OCI-LY7 (cell line): ENCODE data around the gene MYOF. TPM values are rescaled to one million over a fixed set of nuclear protein-coding genes. Genes with fewer than 3 reads are reported as not detected.
A peak's percentile ranks its signal among the peaks of the same experiment; 100 is the strongest.

ENCODE experiments used
- BruUV-seq: library from RNA; stranded (reverse); fragments of 400-500 nt; replicated peaks from 2 replicates; lab custom pipeline; 2021; lab: Mats Ljungman, UMichigan
- CTCF ChIA-PET: fragments of 300-600 bp; sonication (Branson Sonifier 250); formaldehyde crosslinking; loops from one replicate; lab custom pipeline; 2022; ENCODE audit warnings: antibody characterized with exemption; ENCODE audit not compliant: unreplicated experiment; lab: Charles Lee
- POLR2A ChIA-PET: fragments of 300-600 bp; sonication (Branson Sonifier 250); formaldehyde crosslinking; loops from one replicate; lab custom pipeline; 2022; ENCODE audit warnings: antibody characterized with exemption; lab: Charles Lee
- DNase-seq: peaks from one replicate; pipeline ENCODE4 v3.0.0-alpha.2; 2015; ENCODE audit warnings: low spot score
- H2AFZ ChIP-seq: fragments of 200-600 bp; sonication (generic), shearing (Covaris generic); 2 replicates; pipeline ENCODE4 v1.6.1; 2014; ENCODE audit warnings: mild to moderate bottlenecking, antibody characterized with exemption, low read length, moderate library complexity
- H3K27ac ChIP-seq: fragments of 200-600 bp; sonication (generic); 2 replicates; pipeline ENCODE4 v1.5.1; 2014; ENCODE audit warnings: mixed run types, low read depth, mild to moderate bottlenecking, moderate library complexity, low read length, inconsistent platforms; ENCODE audit not compliant: poor library complexity, severe bottlenecking
- H3K36me3 ChIP-seq: fragments of 200-600 bp; sonication (generic); 2 replicates; pipeline ENCODE4 v1.6.1; 2014; ENCODE audit warnings: mild to moderate bottlenecking, antibody characterized with exemption, low read length, moderate library complexity, mixed read lengths; ENCODE audit not compliant: insufficient read depth
- H3K4me1 ChIP-seq: fragments of 200-600 bp; sonication (generic); 2 replicates; pipeline ENCODE4 v1.5.1; 2014; ENCODE audit warnings: mild to moderate bottlenecking, low read length; ENCODE audit not compliant: insufficient read depth, poor library complexity, severe bottlenecking
- H3K4me2 ChIP-seq: fragments of 200-600 bp; sonication (generic); 2 replicates; pipeline ENCODE4 v1.6.1; 2014; ENCODE audit warnings: mild to moderate bottlenecking, low read length
- H3K4me3 ChIP-seq: fragments of 200-600 bp; sonication (generic); 2 replicates; pipeline ENCODE4 v1.5.1; 2014; ENCODE audit warnings: mild to moderate bottlenecking, low read depth, low read length; ENCODE audit not compliant: poor library complexity, severe bottlenecking
- H3K79me2 ChIP-seq: fragments of 200-600 bp; sonication (generic); 2 replicates; pipeline ENCODE4 v1.6.1; 2016; ENCODE audit warnings: low read depth, mild to moderate bottlenecking, low read length, moderate library complexity, mixed read lengths; ENCODE audit not compliant: insufficient read depth
- H3K9me2 ChIP-seq: fragments of 200-600 bp; sonication (generic); 2 replicates; pipeline ENCODE4 v1.6.1; 2016; ENCODE audit warnings: mild to moderate bottlenecking, low read length, mixed read lengths; ENCODE audit not compliant: insufficient read depth
- H3K9me3 ChIP-seq: fragments of 200-600 bp; sonication (generic); 2 replicates; pipeline ENCODE4 v1.6.1; 2014; ENCODE audit warnings: mild to moderate bottlenecking, mixed run types, low read length, mixed read lengths
- H4K20me1 ChIP-seq: fragments of 200-600 bp; sonication (generic); 2 replicates; pipeline ENCODE4 v1.6.1; 2014; ENCODE audit warnings: mild to moderate bottlenecking, antibody characterized with exemption, low read length, moderate library complexity, mixed read lengths; ENCODE audit not compliant: insufficient read depth
- EZH2phosphoT487 ChIP-seq: fragments of 200-600 bp; sonication (generic); IDR thresholded peaks from 2 replicates; pipeline ENCODE4 v1.6.1; 2018; ENCODE audit warnings: low read depth, borderline replicate concordance, mild to moderate bottlenecking, mixed run types, antibody characterized with exemption, low read length, moderate library complexity, mixed read lengths
- intact Hi-C: fragments of 100-400 bp; cut with micrococcal nuclease; formaldehyde crosslinking; loops from one replicate; pipeline ENCODE4 v1.10.0; 2022; ENCODE audit not compliant: unreplicated experiment
- total RNA-seq, 2 experiments: library from RNA; depleted of rRNA in 1 of 2; stranded (reverse); fragments of >200 nt in 1 of 2; shearing (Covaris generic) in 1 of 2; gene quantifications; 2 replicates each; pipeline ENCODE4 v1.2.3, GENCODE V29; 2014 to 2022
- TF ChIP-seq, protein P1 (sequence below): fragments of 200-600 bp; sonication (generic); conservative IDR thresholded peaks from 2 replicates; pipeline ENCODE4 v1.5.1; 2014; ENCODE audit warnings: mild to moderate bottlenecking, antibody characterized with exemption, low read length, moderate library complexity, mixed read lengths

Gene MYOF
- total RNA-seq, 2 experiments from 2014 or later = 0.42 TPM; not detected in 1

DNA sequence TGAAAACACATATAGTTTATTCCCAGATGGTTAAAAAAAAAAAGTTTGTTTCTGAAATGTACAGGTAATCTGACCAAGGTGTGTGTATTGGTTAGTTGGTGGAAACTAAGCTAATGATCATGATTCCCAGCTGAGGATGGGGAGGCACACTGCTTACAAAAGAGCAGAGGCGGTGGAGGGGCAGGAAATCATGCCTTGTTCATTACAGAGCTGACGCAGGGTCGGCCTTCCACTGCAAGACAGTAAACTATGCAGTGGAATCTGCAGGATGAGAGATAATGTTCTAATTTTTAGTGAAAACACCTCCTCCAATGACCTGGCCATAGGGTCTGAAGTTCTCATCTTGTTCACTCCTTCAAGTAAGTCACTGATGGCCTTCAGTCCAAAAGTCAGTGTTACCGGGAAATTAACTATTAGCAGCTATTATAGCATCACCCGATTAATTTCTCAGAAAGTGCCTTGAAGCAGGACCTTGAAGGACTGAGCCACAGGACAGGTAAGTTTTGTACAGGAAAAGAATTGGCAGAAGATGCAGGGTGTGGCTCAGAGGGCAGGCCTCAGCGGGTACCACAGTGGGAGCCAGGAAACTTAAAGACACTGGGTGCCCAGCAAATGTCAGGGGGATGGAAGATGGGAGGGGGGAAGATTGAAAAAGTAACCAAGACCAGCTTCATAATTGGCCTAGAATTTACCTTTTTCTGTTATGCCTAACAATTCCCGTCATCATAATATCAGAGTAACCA is 36.0 kb downstream of the MYOF start:
- Histone ChIP-seq H3K36me3 (no peaks in the 10 kb centered on the region), H4K20me1 (no peaks in the 10 kb centered on the region), H2AFZ (no peak overlapping the region), H3K9me3 (no peaks in the 10 kb centered on the region), H3K79me2 (no peaks in the 10 kb centered on the region), H3K9me2 (no peaks in the 10 kb centered on the region), H3K4me1 (no peaks in the 10 kb centered on the region), H3K4me2 (no peak overlapping the region), H3K27ac (no peak overlapping the region), H3K4me3 (no peak overlapping the region)
- POLR2A ChIA-PET = interaction anchor here (1.0 kb wide), 1 partner anchor 23 kb away, joined by 3 read pairs; no protein-coding TSS in a partner anchor
- no peak for DNase-seq
- CTCF ChIA-PET = no interaction called here
- TF ChIP-seq EZH2phosphoT487 = no peak
- TF ChIP-seq, protein P1, sequence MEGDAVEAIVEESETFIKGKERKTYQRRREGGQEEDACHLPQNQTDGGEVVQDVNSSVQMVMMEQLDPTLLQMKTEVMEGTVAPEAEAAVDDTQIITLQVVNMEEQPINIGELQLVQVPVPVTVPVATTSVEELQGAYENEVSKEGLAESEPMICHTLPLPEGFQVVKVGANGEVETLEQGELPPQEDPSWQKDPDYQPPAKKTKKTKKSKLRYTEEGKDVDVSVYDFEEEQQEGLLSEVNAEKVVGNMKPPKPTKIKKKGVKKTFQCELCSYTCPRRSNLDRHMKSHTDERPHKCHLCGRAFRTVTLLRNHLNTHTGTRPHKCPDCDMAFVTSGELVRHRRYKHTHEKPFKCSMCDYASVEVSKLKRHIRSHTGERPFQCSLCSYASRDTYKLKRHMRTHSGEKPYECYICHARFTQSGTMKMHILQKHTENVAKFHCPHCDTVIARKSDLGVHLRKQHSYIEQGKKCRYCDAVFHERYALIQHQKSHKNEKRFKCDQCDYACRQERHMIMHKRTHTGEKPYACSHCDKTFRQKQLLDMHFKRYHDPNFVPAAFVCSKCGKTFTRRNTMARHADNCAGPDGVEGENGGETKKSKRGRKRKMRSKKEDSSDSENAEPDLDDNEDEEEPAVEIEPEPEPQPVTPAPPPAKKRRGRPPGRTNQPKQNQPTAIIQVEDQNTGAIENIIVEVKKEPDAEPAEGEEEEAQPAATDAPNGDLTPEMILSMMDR = no peak
- intact Hi-C loops = no loop called here
- no TSS peak for BruUV-seq

DNA sequence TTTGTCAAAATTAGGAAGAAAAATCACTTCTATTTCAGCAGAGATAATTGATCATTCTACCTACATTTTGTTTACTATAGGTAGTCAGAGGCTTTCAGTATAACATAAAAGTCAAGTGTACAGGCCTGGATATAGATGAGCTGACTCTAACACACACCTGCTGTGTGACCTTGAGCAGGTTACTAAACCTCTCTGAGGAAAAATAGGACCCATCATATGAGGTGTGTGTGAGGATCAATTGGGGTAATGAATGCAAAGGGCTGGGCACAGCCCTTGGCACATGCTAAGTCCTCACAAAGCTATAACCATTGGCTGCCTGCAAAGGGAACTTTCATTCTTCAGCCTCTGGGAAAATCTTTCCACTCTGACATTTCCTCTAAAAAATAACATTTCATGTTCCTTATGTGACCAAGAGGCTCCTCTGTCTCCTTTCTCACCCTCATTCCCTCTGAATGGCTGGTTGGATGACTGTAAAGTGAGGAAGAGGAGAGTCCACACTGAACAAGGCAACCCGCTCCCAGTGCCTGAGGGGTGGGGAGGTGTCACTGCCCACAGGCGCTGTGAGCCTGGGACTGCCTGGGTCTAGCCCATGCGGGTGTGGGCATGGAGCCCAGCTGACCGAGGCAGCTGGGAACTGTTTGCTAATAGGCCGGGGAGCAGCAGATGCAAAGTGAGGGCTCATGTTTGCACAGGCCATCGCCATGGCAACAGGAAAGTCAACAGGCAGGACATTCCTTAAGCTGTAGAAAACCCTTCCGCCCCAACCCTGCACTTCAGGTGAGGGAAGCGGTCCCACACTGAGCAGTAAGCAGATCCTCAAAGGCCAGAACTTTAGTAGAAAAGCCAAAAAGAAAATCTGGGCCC is 36.8 kb downstream of the MYOF start:
- Histone ChIP-seq H3K27ac (no peak overlapping the region), H3K9me2 (no peaks in the 10 kb centered on the region), H3K79me2 (no peaks in the 10 kb centered on the region), H3K9me3 (no peaks in the 10 kb centered on the region), H3K4me1 (no peaks in the 10 kb centered on the region), H3K4me3 (no peak overlapping the region), H3K4me2 (no peak overlapping the region), H2AFZ (no peak overlapping the region), H3K36me3 (no peaks in the 10 kb centered on the region), H4K20me1 (no peaks in the 10 kb centered on the region)
- no TSS peak for BruUV-seq
- TF ChIP-seq, protein P1 = no peak
- no peak for TF ChIP-seq EZH2phosphoT487
- peak; percentile 14 for DNase-seq
- POLR2A ChIA-PET = interaction anchor here (0.6 to 1.0 kb wide), 3 partner anchors 14 to 242 kb away, joined by 3 to 4 read pairs (median 4); no protein-coding TSS in a partner anchor
- intact Hi-C loops = no loop called here
- CTCF ChIA-PET = no interaction called here
